H9 (cell line): ENCODE results near the gene ARIH1. TPM values are rescaled to one million over a fixed set of nuclear protein-coding genes. Genes with fewer than 3 reads are reported as not detected.

ENCODE experiments used
- DNase-seq: peaks from one replicate; pipeline ENCODE4 v3.0.0-alpha.2; 2017
- H2AFZ ChIP-seq: one replicate; pipeline ENCODE4 v1.6.1; 2013; ENCODE audit warnings: mild to moderate bottlenecking, low read length, control low read depth, moderate library complexity
- H2AK5ac ChIP-seq: 2 replicates; pipeline ENCODE4 v1.6.1; 2013; ENCODE audit warnings: low read length, control low read depth, mixed read lengths; ENCODE audit not compliant: insufficient read length
- H2BK120ac ChIP-seq: one replicate; pipeline ENCODE4 v1.6.1; 2013; ENCODE audit warnings: low read depth, mild to moderate bottlenecking, low read length, control low read depth, inconsistent platforms; ENCODE audit not compliant: poor library complexity, severe bottlenecking
- H2BK12ac ChIP-seq: 2 replicates; pipeline ENCODE4 v1.6.1; 2013; ENCODE audit warnings: low read length, control low read depth, mixed read lengths, low read depth; ENCODE audit not compliant: insufficient read length
- H2BK15ac ChIP-seq: 2 replicates; pipeline ENCODE4 v1.6.1; 2013; ENCODE audit warnings: low read depth, low read length, control low read depth
- H2BK20ac ChIP-seq: one replicate; pipeline ENCODE4 v1.6.1; 2013; ENCODE audit warnings: low read depth, mild to moderate bottlenecking, low read length, control low read depth, inconsistent platforms; ENCODE audit not compliant: poor library complexity, severe bottlenecking
- H2BK5ac ChIP-seq: 2 replicates; pipeline ENCODE4 v1.6.1; 2013; ENCODE audit warnings: low read length, control low read depth, mixed read lengths; ENCODE audit not compliant: insufficient read length
- H3K14ac ChIP-seq: 2 replicates; pipeline ENCODE4 v1.6.1; 2013; ENCODE audit warnings: low read length, control low read depth; ENCODE audit not compliant: insufficient read depth
- H3K18ac ChIP-seq: 2 replicates; pipeline ENCODE4 v1.6.1; 2013; ENCODE audit warnings: low read depth, mild to moderate bottlenecking, mixed read lengths, low read length, control low read depth; ENCODE audit not compliant: insufficient read length
- H3K23ac ChIP-seq: 2 replicates; pipeline ENCODE4 v1.6.1; 2013; ENCODE audit warnings: low read length, control low read depth, mixed read lengths, low read depth; ENCODE audit not compliant: insufficient read length
- H3K23me2 ChIP-seq: 2 replicates; pipeline ENCODE4 v1.6.1; 2013; ENCODE audit warnings: low read depth, mild to moderate bottlenecking, mixed read lengths, low read length, control low read depth; ENCODE audit not compliant: insufficient read length, poor library complexity, severe bottlenecking
- H3K27ac ChIP-seq: 2 replicates; pipeline ENCODE4 v1.5.1; 2013; ENCODE audit warnings: low read length, control low read depth, mixed read lengths, low read depth; ENCODE audit not compliant: insufficient read length
- H3K27me3 ChIP-seq: 2 replicates; pipeline ENCODE4 v1.6.1; 2013; ENCODE audit warnings: low read length, control low read depth, inconsistent platforms; ENCODE audit not compliant: insufficient read depth
- H3K4ac ChIP-seq: 2 replicates; pipeline ENCODE4 v1.6.1; 2013; ENCODE audit warnings: low read depth, mild to moderate bottlenecking, control low read depth, inconsistent platforms, low read length, moderate library complexity
- H3K4me1 ChIP-seq: 2 replicates; pipeline ENCODE4 v1.6.1; 2013; ENCODE audit warnings: low read length, control low read depth, inconsistent platforms; ENCODE audit not compliant: insufficient read depth
- H3K4me2 ChIP-seq: 2 replicates; pipeline ENCODE4 v1.6.1; 2013; ENCODE audit warnings: low read length, control low read depth, mixed read lengths; ENCODE audit not compliant: insufficient read length, insufficient read depth
- H3K56ac ChIP-seq: 2 replicates; pipeline ENCODE4 v1.6.1; 2013; ENCODE audit warnings: low read depth, mild to moderate bottlenecking, mixed read lengths, low read length, control low read depth; ENCODE audit not compliant: insufficient read length
- H3K79me1 ChIP-seq: 2 replicates; pipeline ENCODE4 v1.6.1; 2013; ENCODE audit warnings: low read depth, mild to moderate bottlenecking, moderate library complexity, low read length, control low read depth, inconsistent platforms; ENCODE audit not compliant: insufficient read depth, poor library complexity, severe bottlenecking
- H3K79me2 ChIP-seq: 2 replicates; pipeline ENCODE4 v1.6.1; 2013; ENCODE audit warnings: low read length, control low read depth, inconsistent platforms; ENCODE audit not compliant: insufficient read depth
- H3K9ac ChIP-seq: 2 replicates; pipeline ENCODE4 v1.6.1; 2013; ENCODE audit warnings: low read length, control low read depth, mixed read lengths; ENCODE audit not compliant: insufficient read length; ENCODE audit errors: extremely low read depth
- H3K9me3 ChIP-seq: one replicate; pipeline ENCODE4 v1.6.1; 2013; ENCODE audit warnings: low read depth, low read length, inconsistent platforms; ENCODE audit not compliant: control insufficient read depth
- H3T11ph ChIP-seq: one replicate; pipeline ENCODE4 v1.6.1; 2013; ENCODE audit warnings: mild to moderate bottlenecking, low read length, control low read depth, inconsistent platforms
- H4K20me1 ChIP-seq: one replicate; pipeline ENCODE4 v1.6.1; 2013; ENCODE audit not compliant: control insufficient read depth, insufficient read length, insufficient read depth
- H4K5ac ChIP-seq: 2 replicates; pipeline ENCODE4 v1.6.1; 2013; ENCODE audit warnings: low read depth, mild to moderate bottlenecking, mixed read lengths, low read length, control low read depth; ENCODE audit not compliant: insufficient read length
- H4K8ac ChIP-seq: replicated peaks from 2 replicates; pipeline ENCODE4 v1.6.1; 2013; ENCODE audit warnings: low read length, control low read depth, mixed read lengths, low read depth; ENCODE audit not compliant: insufficient read length
- H4K91ac ChIP-seq: 2 replicates; pipeline ENCODE4 v1.6.1; 2013; ENCODE audit warnings: low read depth, mild to moderate bottlenecking, moderate library complexity, mixed read lengths, low read length, control low read depth; ENCODE audit not compliant: insufficient read length
- H3K27ac Mint-ChIP-seq, 3 experiments: 2 replicates in 2 of 3; 3 replicates in 1 of 3; pipeline ENCODE4 v1.8.0; 2020 to 2021; ENCODE audit warnings: mixed read lengths in 3 of 3, mild to moderate bottlenecking in 1 of 3, moderate library complexity in 1 of 3
- H3K27me3 Mint-ChIP-seq: 2 replicates; pipeline ENCODE4 v1.8.0; 2021; ENCODE audit warnings: low read depth, mild to moderate bottlenecking, moderate library complexity, mixed read lengths
- H3K36me3 Mint-ChIP-seq, 3 experiments: 2 replicates in 2 of 3; 3 replicates in 1 of 3; pipeline ENCODE4 v1.8.0; 2020 to 2021; ENCODE audit warnings: low read depth in 3 of 3, mixed read lengths in 3 of 3; ENCODE audit not compliant: insufficient read depth in 1 of 3
- H3K4me1 Mint-ChIP-seq, 2 experiments: 2 replicates each; pipeline ENCODE4 v1.8.0; 2020; ENCODE audit warnings: mixed read lengths in 2 of 2
- H3K4me3 Mint-ChIP-seq, 2 experiments: 2 replicates in 1 of 2; 3 replicates in 1 of 2; pipeline ENCODE4 v1.8.0; 2020 to 2021; ENCODE audit warnings: mild to moderate bottlenecking in 2 of 2, mixed read lengths in 2 of 2, moderate library complexity in 1 of 2
- H3K9me3 Mint-ChIP-seq, 2 experiments: 2 replicates in 1 of 2; 3 replicates in 1 of 2; pipeline ENCODE4 v1.8.0; 2020; ENCODE audit warnings: mild to moderate bottlenecking in 2 of 2, mixed read lengths in 2 of 2, moderate library complexity in 1 of 2
- CTCF ChIP-seq: fragments of 200-600 bp; sonication (generic); conservative IDR thresholded peaks from 3 replicates; pipeline ENCODE4 v1.8.0; 2021; ENCODE audit warnings: antibody characterized with exemption, mild to moderate bottlenecking
- WGBS: extraction: QIAGEN DNeasy Blood & Tissue Kit; methylation state at CpG from one replicate; pipeline ENCODE4 v1.1.7; 2013; ENCODE audit warnings: missing lambda C conversion rate, low lambda C conversion rate, mixed read lengths; ENCODE audit not compliant: insufficient read length; ENCODE audit errors: extremely low coverage; 5-methylcytosine and 5-hydroxymethylcytosine counted together
- total RNA-seq: library from RNA; stranded (reverse); gene quantifications from 2 replicates; pipeline ENCODE4 v1.2.1, GENCODE V29; 2021

Gene ARIH1
- total RNA-seq, 1 experiment from 2014 or later: 158 TPM

GRCh38 chr15:72614810-72615532 lies 140.8 kb downstream of the ARIH1 start:
- Mint-ChIP-seq H3K27me3 (no peaks in the 10 kb centered on the region), H3K9me3 (no peaks in the 10 kb centered on the region), H3K4me3 (no peak overlapping the region), H3K27ac (peak overlapping the region in 1 of 3 experiments; percentile 83; a peak in 1 of 7 replicates), H3K36me3 (no peaks in the 10 kb centered on the region), H3K4me1 (peaks cover 19 to 20% of the 10 kb centered on the region in 2 experiments)
- H2BK12ac ChIP-seq: peak overlapping the region; percentile 35
- TF ChIP-seq CTCF: no peak
- WGBS: no CpG with 5 or more reads among the region's 3 CpGs
- H4K5ac ChIP-seq: no peak overlapping the region
- H3K27me3 ChIP-seq: no peaks in the 10 kb centered on the region
- DNase-seq: no peak
- no peaks in the 10 kb centered on the region for H3K23me2 ChIP-seq
- no peak overlapping the region for H4K8ac ChIP-seq
- H3T11ph ChIP-seq: no peak overlapping the region
- peaks cover 12% of the 10 kb centered on the region; the same call in 1 of the 2 replicates for H3K4me1 ChIP-seq
- no peak overlapping the region for H3K56ac ChIP-seq
- H3K4ac ChIP-seq: no peak overlapping the region
- no peak overlapping the region for H3K27ac ChIP-seq
- H2BK15ac ChIP-seq: no peak overlapping the region
- H3K14ac ChIP-seq: peak overlapping the region; percentile 20; the same call in 1 of the 2 replicates
- H2AFZ ChIP-seq: no peak overlapping the region
- no peak overlapping the region for H3K4me2 ChIP-seq
- no peak overlapping the region for H3K23ac ChIP-seq
- H2AK5ac ChIP-seq: no peak overlapping the region
- no peaks in the 10 kb centered on the region for H4K20me1 ChIP-seq
- no peak overlapping the region for H2BK20ac ChIP-seq
- H3K18ac ChIP-seq: peak overlapping the region; percentile 58
- H3K79me2 ChIP-seq: no peaks in the 10 kb centered on the region
- H4K91ac ChIP-seq: no peak overlapping the region
- no peak overlapping the region for H2BK5ac ChIP-seq
- H3K9ac ChIP-seq: no peak overlapping the region
- H3K79me1 ChIP-seq: no peaks in the 10 kb centered on the region
- H3K9me3 ChIP-seq: no peaks in the 10 kb centered on the region
- peak overlapping the region; percentile 57 for H2BK120ac ChIP-seq
